Panc1 (cell line): ENCODE data around the gene IKZF3. TPM values are rescaled to one million over a fixed set of nuclear protein-coding genes. Genes with fewer than 3 reads are reported as not detected.

Source experiments
- ATAC-seq: fragments of 200-7000 bp; cut with Tn5 transposase; 2 replicates; pipeline ENCODE4 v1.9.1; 2020; ENCODE audit warnings: mild to moderate bottlenecking, moderate library complexity
- BruUV-seq: library from RNA; stranded (reverse); fragments of 400-500 nt; replicated peaks from 2 replicates; lab custom pipeline; 2021; lab: Mats Ljungman, UMichigan
- CTCF ChIA-PET: fragments of 300-600 bp; sonication (Branson Sonifier 250); formaldehyde crosslinking; loops from one replicate; lab custom pipeline; 2022; ENCODE audit warnings: antibody characterized with exemption; lab: Charles Lee
- POLR2A ChIA-PET: fragments of 300-600 bp; sonication (Branson Sonifier 250); formaldehyde crosslinking; loops from one replicate; lab custom pipeline; 2022; ENCODE audit warnings: antibody characterized with exemption; lab: Charles Lee
- DNase-seq: peaks from one replicate; pipeline ENCODE4 v3.0.0-alpha.2; 2010; ENCODE audit warnings: low read depth, low spot score
- H3K27ac ChIP-seq: 2 replicates; pipeline ENCODE4 v1.5.1; 2011; ENCODE audit warnings: mild to moderate bottlenecking, low read length, inconsistent platforms
- H3K27me3 ChIP-seq: fragments of 200-500 bp; sonication (Bioruptor generic); 2 replicates; pipeline ENCODE4 v1.6.0; 2014; ENCODE audit warnings: low read length, inconsistent platforms; ENCODE audit not compliant: control insufficient read depth, insufficient read depth
- H3K36me3 ChIP-seq: fragments of 200-500 bp; sonication (Bioruptor generic); 2 replicates; pipeline ENCODE4 v1.5.1; 2014; ENCODE audit warnings: inconsistent platforms, mild to moderate bottlenecking, low read length, moderate library complexity; ENCODE audit not compliant: control insufficient read depth, insufficient read depth
- H3K4me1 ChIP-seq: 2 replicates; pipeline ENCODE4 v1.5.1; 2011; ENCODE audit warnings: inconsistent platforms, mild to moderate bottlenecking, low read length, moderate library complexity; ENCODE audit not compliant: control insufficient read depth, insufficient read depth
- H3K4me3 ChIP-seq, 2 experiments: 2 replicates each; pipeline ENCODE4 v1.5.1; 2011 to 2012; ENCODE audit warnings: low read depth in 2 of 2, low read length in 2 of 2, mild to moderate bottlenecking in 2 of 2, inconsistent platforms in 1 of 2, moderate library complexity in 1 of 2
- H3K9me3 ChIP-seq: fragments of 200-500 bp; sonication (Bioruptor generic); 2 replicates; pipeline ENCODE4 v1.5.1; 2014; ENCODE audit warnings: low read depth, mild to moderate bottlenecking, inconsistent platforms, low read length, moderate library complexity; ENCODE audit not compliant: control insufficient read depth, insufficient read depth
- CTCF ChIP-seq: fragments of 450-650 bp; IDR thresholded peaks from 2 replicates; pipeline ENCODE4 v1.5.1; 2017; ENCODE audit warnings: mild to moderate bottlenecking
- POLR2AphosphoS5 ChIP-seq: IDR thresholded peaks from 2 replicates; pipeline ENCODE4 v1.6.1; 2012; ENCODE audit warnings: mild to moderate bottlenecking, low read depth, low read length, moderate library complexity
- REST ChIP-seq, 2 experiments: IDR thresholded peaks; 2 replicates each; pipeline ENCODE4 v1.6.1; 2011 to 2012; ENCODE audit warnings: low read depth in 2 of 2, control low read depth in 1 of 2, low read length in 1 of 2, mild to moderate bottlenecking in 1 of 2, moderate library complexity in 1 of 2; ENCODE audit not compliant: insufficient read depth in 1 of 2
- SIN3A ChIP-seq: IDR thresholded peaks from 2 replicates; pipeline ENCODE4 v1.6.1; 2012; ENCODE audit warnings: low read depth, mild to moderate bottlenecking, low read length, moderate library complexity, borderline replicate concordance; ENCODE audit not compliant: insufficient read depth
- TCF7L2 ChIP-seq: IDR thresholded peaks from 2 replicates; pipeline ENCODE4 v1.6.1; 2011; ENCODE audit warnings: mild to moderate bottlenecking, low read depth, low read length, inconsistent platforms
- in situ Hi-C: cut with HindIII; loops from 2 replicates; pipeline ENCODE4 v1.10.0; 2016; ENCODE audit warnings: low sequenced_read_pairs, low pct_unique_long_range_greater_than_20kb
- intact Hi-C: fragments of 100-400 bp; cut with micrococcal nuclease; formaldehyde crosslinking; loops from one replicate; pipeline ENCODE4 v1.10.0; 2022; ENCODE audit not compliant: unreplicated experiment
- total RNA-seq: library from RNA; stranded (reverse); gene quantifications from one replicate; pipeline ENCODE4 v1.2.1, GENCODE V29; 2021; ENCODE audit not compliant: unreplicated experiment

IKZF3 gene
- total RNA-seq, 1 experiment from 2014 or later: 0.59 TPM

- no peak overlapping the region for H3K4me3 ChIP-seq
- no peaks in the 10 kb centered on the region for H3K36me3 ChIP-seq
- DNase-seq (no peak), ATAC-seq (no peak)
- CTCF ChIA-PET: interaction anchor here (0.6 to 1.2 kb wide), 3 partner anchors 43 to 173 kb away, joined by 3 to 8 read pairs (median 3); partner anchors contain the start of genes ERBB2 and PSMD3
- intact Hi-C loops (loop anchor here (10.0 kb wide), 1 partner anchor 102 kb away; no protein-coding TSS in a partner anchor), in situ Hi-C loops (no loop called here)
- no TSS peak for BruUV-seq
- no peaks in the 10 kb centered on the region for H3K9me3 ChIP-seq
- TF ChIP-seq TCF7L2 (no peak), REST (IDR thresholded peaks at IDR 0.05; ENCODE audit: insufficient read depth in 1 of 2, low read depth in 2 of 2, low read length in 1 of 2) (no peak), CTCF (no peak; the same call in 1 of the 2 replicates), SIN3A (no peak), POLR2AphosphoS5 (no peak)
- H3K27me3 ChIP-seq: peaks cover 7% of the 10 kb centered on the region; the same call in 1 of the 2 replicates
- no peak overlapping the region for H3K27ac ChIP-seq
- no peaks in the 10 kb centered on the region for H3K4me1 ChIP-seq
- POLR2A ChIA-PET: no interaction called here
Observed at GRCh38 chr17:39872751-39873150, 8.6 kb upstream of the IKZF3 start.

GRCh38 chr17:39871801-39872200 is 7.7 kb upstream of the IKZF3 start:
- Histone ChIP-seq H3K27me3 (peaks cover 7% of the 10 kb centered on the region; the same call in 1 of the 2 replicates), H3K4me1 (no peaks in the 10 kb centered on the region), H3K9me3 (no peaks in the 10 kb centered on the region), H3K27ac (no peak overlapping the region), H3K36me3 (no peaks in the 10 kb centered on the region), H3K4me3 (no peak overlapping the region)
- TF ChIP-seq POLR2AphosphoS5: no peak
- TF ChIP-seq TCF7L2: no peak
- no peak for TF ChIP-seq SIN3A
- no peak for TF ChIP-seq REST (IDR thresholded peaks at IDR 0.05; ENCODE audit: insufficient read depth in 1 of 2, low read depth in 2 of 2, low read length in 1 of 2)
- no peak for TF ChIP-seq CTCF
- ChIA-PET POLR2A (no interaction called here), CTCF (interaction anchor here (0.7 to 1.1 kb wide), 2 partner anchors 109 to 119 kb away, joined by 3 read pairs; partner anchors contain the start of gene PSMD3)
- BruUV-seq: no TSS peak
- in situ Hi-C loops: no loop called here
- intact Hi-C loops: loop anchor here (10.0 kb wide), 1 partner anchor 103 kb away; no protein-coding TSS in a partner anchor
- no peak for ATAC-seq
- no peak for DNase-seq
